Measurements from ENCODE around the gene PIP5K1B.

The PIP5K1B gene

DNA sequence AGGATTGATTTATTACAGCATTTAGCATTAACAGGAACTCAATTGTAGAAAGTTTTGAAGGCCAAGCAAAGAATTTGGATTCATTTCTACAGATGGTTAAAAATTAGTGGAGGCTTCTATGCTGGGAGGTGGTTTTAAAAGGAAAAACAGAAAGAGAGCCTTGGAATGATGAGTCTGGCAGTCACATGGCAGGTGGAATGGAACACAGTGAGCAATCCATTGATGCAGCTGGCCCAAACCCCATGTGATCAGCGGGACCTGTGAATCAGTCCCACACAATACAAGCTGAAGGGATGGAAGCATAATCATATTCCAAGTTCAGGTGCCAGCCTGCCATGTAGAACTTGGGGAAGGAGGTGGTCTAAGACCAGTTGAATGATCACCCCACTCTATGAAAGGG is 147.9 kb downstream of the PIP5K1B start:
- Histone ChIP-seq H3K4me1 (ENCODE audit: control insufficient read depth, insufficient read depth, low read length, poor library complexity, severe bottlenecking) (no peaks in the 10 kb centered on the region), H3K27ac (ENCODE audit: low read depth, low read length, severe bottlenecking) (no peak overlapping the region), H3K36me3 (ENCODE audit: control insufficient read depth, insufficient read depth, low read length) (no peaks in the 10 kb centered on the region), H3K4me3 (ENCODE audit: extremely low read depth, insufficient read depth, low read length, poor library complexity, severe bottlenecking) (no peak overlapping the region), H3K9me3 (ENCODE audit: control insufficient read depth, low read length) (no peaks in the 10 kb centered on the region)
- 83% methylated on average over 1 of the region's 1 CpG; no CpG with 5 or more reads in 1 of the 2 experiments for WGBS, 2 experiments (ENCODE audit: insufficient coverage in 2 of 2)

DNA sequence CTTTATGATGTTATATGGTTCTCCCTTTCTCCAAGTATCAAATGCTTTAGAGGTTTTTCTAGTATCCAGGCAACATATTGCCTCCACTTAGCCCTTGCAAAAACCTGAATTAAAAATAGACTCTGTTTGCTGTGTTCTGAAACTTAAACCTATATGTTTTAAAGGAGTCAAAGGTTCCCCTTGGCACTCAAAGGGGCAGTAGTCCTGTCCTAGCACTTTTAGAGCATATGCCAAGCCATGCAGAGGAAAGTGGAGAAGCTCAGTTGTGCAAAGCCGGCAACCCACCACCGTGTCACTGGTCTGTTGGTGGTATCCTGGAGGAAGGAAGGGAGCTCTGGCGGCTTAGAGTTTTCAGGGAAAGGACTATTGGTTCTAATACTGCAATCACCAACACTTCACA is 154.3 kb downstream of the PIP5K1B start:
- Histone ChIP-seq H3K4me3 (ENCODE audit: extremely low read depth, insufficient read depth, low read length, poor library complexity, severe bottlenecking) (no peak overlapping the region), H3K4me1 (ENCODE audit: control insufficient read depth, insufficient read depth, low read length, poor library complexity, severe bottlenecking) (no peaks in the 10 kb centered on the region), H3K9me3 (ENCODE audit: control insufficient read depth, low read length) (no peaks in the 10 kb centered on the region), H3K27ac (ENCODE audit: low read depth, low read length, severe bottlenecking) (no peak overlapping the region), H3K36me3 (ENCODE audit: control insufficient read depth, insufficient read depth, low read length) (no peaks in the 10 kb centered on the region)
- 60 to 83% methylated on average over 2 of the region's 3 CpGs for WGBS, 2 experiments (ENCODE audit: insufficient coverage in 2 of 2)

DNA sequence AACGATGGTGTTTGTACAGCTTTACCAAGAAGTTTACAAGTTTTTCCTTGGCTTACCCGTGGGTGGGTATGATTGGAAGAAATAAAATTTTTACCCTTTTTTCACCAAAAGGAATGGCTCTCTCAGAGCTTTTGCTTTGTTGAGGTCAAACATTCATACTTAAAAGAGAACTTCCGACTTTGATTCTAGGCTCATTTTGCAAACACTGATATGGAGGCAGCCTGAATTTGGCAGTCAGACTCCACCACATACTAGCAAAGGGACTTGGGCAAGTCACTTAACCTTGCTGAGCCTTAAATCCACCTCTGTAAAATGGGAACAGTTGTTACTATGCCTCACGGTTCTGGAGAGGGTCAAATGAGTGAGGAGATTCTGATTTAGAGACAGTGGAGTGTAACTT is 155.4 kb downstream of the PIP5K1B start:
- Histone ChIP-seq H3K9me3 (ENCODE audit: control insufficient read depth, low read length) (no peaks in the 10 kb centered on the region), H3K4me3 (ENCODE audit: extremely low read depth, insufficient read depth, low read length, poor library complexity, severe bottlenecking) (no peak overlapping the region), H3K36me3 (ENCODE audit: control insufficient read depth, insufficient read depth, low read length) (no peaks in the 10 kb centered on the region), H3K27ac (ENCODE audit: low read depth, low read length, severe bottlenecking) (no peak overlapping the region), H3K4me1 (ENCODE audit: control insufficient read depth, insufficient read depth, low read length, poor library complexity, severe bottlenecking) (no peaks in the 10 kb centered on the region)
- whole genome bisulfite sequencing, 2 experiments (ENCODE audit: insufficient coverage in 2 of 2), result 94 to 100% methylated on average over 2 of the region's 4 CpGs

- no peaks in the 10 kb centered on the region for H3K36me3 ChIP-seq (ENCODE audit: control insufficient read depth, insufficient read depth, low read length)
- WGBS, 2 experiments (ENCODE audit: insufficient coverage in 2 of 2), result 89 to 94% methylated on average over 8 to 9 of the region's 9 CpGs
Measured at GRCh38 chr9:68861436-68861835, 156.4 kb downstream of the PIP5K1B start.

GRCh38 chr9:68867066-68867465 is 162.0 kb downstream of the PIP5K1B start:
- no peaks in the 10 kb centered on the region for H3K9me3 ChIP-seq (ENCODE audit: control insufficient read depth, low read length)
- H3K4me3 ChIP-seq (ENCODE audit: extremely low read depth, insufficient read depth, low read length, poor library complexity, severe bottlenecking), result no peak overlapping the region
- H3K36me3 ChIP-seq (ENCODE audit: control insufficient read depth, insufficient read depth, low read length), result no peaks in the 10 kb centered on the region
- H3K27ac ChIP-seq (ENCODE audit: low read depth, low read length, severe bottlenecking), result no peak overlapping the region
- 96 to 97% methylated on average over 4 to 6 of the region's 6 CpGs for WGBS, 2 experiments (ENCODE audit: insufficient coverage in 2 of 2)
- peaks cover 3% of the 10 kb centered on the region for H3K4me1 ChIP-seq (ENCODE audit: control insufficient read depth, insufficient read depth, low read length, poor library complexity, severe bottlenecking)

More at GRCh38 chr9:68861436-68861835, 156.4 kb downstream of the PIP5K1B start:
- H3K4me3 ChIP-seq (ENCODE audit: extremely low read depth, insufficient read depth, low read length, poor library complexity, severe bottlenecking), result no peak overlapping the region
- H3K9me3 ChIP-seq (ENCODE audit: control insufficient read depth, low read length), result no peaks in the 10 kb centered on the region
- H3K27ac ChIP-seq (ENCODE audit: low read depth, low read length, severe bottlenecking), result no peak overlapping the region
- no peaks in the 10 kb centered on the region for H3K4me1 ChIP-seq (ENCODE audit: control insufficient read depth, insufficient read depth, low read length, poor library complexity, severe bottlenecking)

GRCh38 chr9:68869022-68869421 is 164.0 kb downstream of the PIP5K1B start:
- Histone ChIP-seq H3K4me1 (ENCODE audit: control insufficient read depth, insufficient read depth, low read length, poor library complexity, severe bottlenecking) (peaks cover 6% of the 10 kb centered on the region), H3K4me3 (ENCODE audit: extremely low read depth, insufficient read depth, low read length, poor library complexity, severe bottlenecking) (no peak overlapping the region), H3K36me3 (ENCODE audit: control insufficient read depth, insufficient read depth, low read length) (no peaks in the 10 kb centered on the region), H3K9me3 (ENCODE audit: control insufficient read depth, low read length) (no peaks in the 10 kb centered on the region), H3K27ac (ENCODE audit: low read depth, low read length, severe bottlenecking) (no peak overlapping the region)
- WGBS, 2 experiments (ENCODE audit: insufficient coverage in 2 of 2), result 40 to 82% methylated on average over 1 to 2 of the region's 3 CpGs

GRCh38 chr9:68870086-68870485 is 165.0 kb downstream of the PIP5K1B start:
- Histone ChIP-seq H3K9me3 (ENCODE audit: control insufficient read depth, low read length) (no peaks in the 10 kb centered on the region), H3K4me1 (ENCODE audit: control insufficient read depth, insufficient read depth, low read length, poor library complexity, severe bottlenecking) (peaks cover 6% of the 10 kb centered on the region), H3K36me3 (ENCODE audit: control insufficient read depth, insufficient read depth, low read length) (no peaks in the 10 kb centered on the region), H3K4me3 (ENCODE audit: extremely low read depth, insufficient read depth, low read length, poor library complexity, severe bottlenecking) (no peak overlapping the region), H3K27ac (ENCODE audit: low read depth, low read length, severe bottlenecking) (no peak overlapping the region)
- 92 to 100% methylated on average over 2 of the region's 4 CpGs for WGBS, 2 experiments (ENCODE audit: insufficient coverage in 2 of 2)

DNA sequence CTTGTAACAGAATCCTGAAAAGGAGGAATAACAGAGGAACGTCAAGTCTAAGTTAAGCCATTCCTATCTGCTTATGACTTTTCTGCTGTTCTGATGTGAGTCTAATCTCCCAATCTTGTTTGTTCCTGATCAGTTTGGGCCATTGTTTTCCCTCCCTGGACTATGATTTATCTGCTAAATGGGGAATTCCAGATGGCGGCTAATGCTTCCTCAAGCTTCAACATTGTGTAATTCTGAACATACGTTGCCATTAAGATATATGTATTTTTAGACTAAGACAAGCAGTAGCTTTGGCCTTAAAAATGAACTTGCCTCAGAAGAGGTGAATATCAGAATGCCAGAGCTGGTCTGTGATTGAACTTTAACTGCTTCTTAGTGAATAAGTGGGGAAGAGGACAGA is 166.2 kb downstream of the PIP5K1B start:
- peaks cover 6% of the 10 kb centered on the region for H3K4me1 ChIP-seq (ENCODE audit: control insufficient read depth, insufficient read depth, low read length, poor library complexity, severe bottlenecking)
- H3K36me3 ChIP-seq (ENCODE audit: control insufficient read depth, insufficient read depth, low read length), result no peaks in the 10 kb centered on the region
- 86 to 100% methylated on average over 1 of the region's 3 CpGs for WGBS, 2 experiments (ENCODE audit: insufficient coverage in 2 of 2)
- no peak overlapping the region for H3K4me3 ChIP-seq (ENCODE audit: extremely low read depth, insufficient read depth, low read length, poor library complexity, severe bottlenecking)
- H3K9me3 ChIP-seq (ENCODE audit: control insufficient read depth, low read length), result no peaks in the 10 kb centered on the region
- H3K27ac ChIP-seq (ENCODE audit: low read depth, low read length, severe bottlenecking), result no peak overlapping the region

DNA sequence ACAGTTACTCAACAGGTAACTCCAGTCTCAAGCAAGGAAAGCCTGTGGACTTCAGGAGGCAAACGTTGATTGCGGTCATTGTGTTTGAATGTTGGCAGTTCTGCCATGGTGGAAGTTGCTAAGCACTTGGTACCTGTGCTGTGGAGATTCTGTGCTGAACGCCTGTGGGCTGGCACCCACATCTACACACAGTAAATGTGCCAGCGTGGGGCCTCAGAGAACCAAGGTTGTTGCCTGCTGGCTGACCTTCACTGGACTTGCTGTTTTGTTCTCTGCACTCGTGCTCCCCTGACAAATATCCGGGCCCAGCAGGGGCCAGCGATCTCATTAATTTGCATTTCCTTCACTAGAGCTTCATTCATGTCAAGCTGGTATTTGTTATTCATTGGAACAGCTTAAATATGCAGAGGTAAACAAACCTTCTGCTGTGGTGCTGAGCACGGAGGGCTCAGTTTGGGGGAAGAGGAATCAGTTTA is 167.0 kb downstream of the PIP5K1B start:
- Histone ChIP-seq H3K36me3 (ENCODE audit: control insufficient read depth, insufficient read depth, low read length) (no peaks in the 10 kb centered on the region), H3K4me3 (ENCODE audit: extremely low read depth, insufficient read depth, low read length, poor library complexity, severe bottlenecking) (no peak overlapping the region)

GRCh38 chr9:68873179-68873578 is 168.1 kb downstream of the PIP5K1B start:
- Histone ChIP-seq H3K4me1 (ENCODE audit: control insufficient read depth, insufficient read depth, low read length, poor library complexity, severe bottlenecking) (peaks cover 6% of the 10 kb centered on the region), H3K4me3 (ENCODE audit: extremely low read depth, insufficient read depth, low read length, poor library complexity, severe bottlenecking) (no peak overlapping the region), H3K36me3 (ENCODE audit: control insufficient read depth, insufficient read depth, low read length) (no peaks in the 10 kb centered on the region), H3K27ac (ENCODE audit: low read depth, low read length, severe bottlenecking) (no peak overlapping the region), H3K9me3 (ENCODE audit: control insufficient read depth, low read length) (no peaks in the 10 kb centered on the region)
- WGBS, 2 experiments (ENCODE audit: insufficient coverage in 2 of 2), result 91 to 98% methylated on average over 4 to 5 of the region's 6 CpGs

More for the DNA sequence above, 167.0 kb downstream of the PIP5K1B start:
- Histone ChIP-seq H3K27ac (ENCODE audit: low read depth, low read length, severe bottlenecking) (no peak overlapping the region), H3K4me1 (ENCODE audit: control insufficient read depth, insufficient read depth, low read length, poor library complexity, severe bottlenecking) (peaks cover 6% of the 10 kb centered on the region), H3K9me3 (ENCODE audit: control insufficient read depth, low read length) (no peaks in the 10 kb centered on the region)
- 6 to 7% methylated on average over 2 to 6 of the region's 8 CpGs for WGBS, 2 experiments (ENCODE audit: insufficient coverage in 2 of 2)

DNA sequence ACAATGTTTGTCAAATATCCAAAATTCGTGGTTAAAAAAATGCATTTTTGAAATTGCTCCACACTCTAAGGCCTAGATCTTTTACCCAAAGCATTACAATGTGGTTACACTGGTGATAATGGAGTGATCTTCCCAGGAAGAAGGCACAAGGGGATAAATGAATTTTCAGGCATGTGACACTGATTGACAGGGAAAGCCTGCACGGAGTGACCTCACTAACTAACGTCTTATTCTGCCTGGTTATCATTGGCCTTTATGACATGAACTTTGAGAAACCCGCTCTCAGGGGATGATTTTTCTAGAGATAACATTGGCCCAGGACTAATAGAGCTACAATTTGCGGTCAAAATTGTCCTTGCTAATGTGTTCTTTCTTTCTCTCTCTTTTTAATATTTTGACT is 171.2 kb downstream of the PIP5K1B start:
- H3K4me3 ChIP-seq (ENCODE audit: extremely low read depth, insufficient read depth, low read length, poor library complexity, severe bottlenecking), result no peak overlapping the region
- no peaks in the 10 kb centered on the region for H3K36me3 ChIP-seq (ENCODE audit: control insufficient read depth, insufficient read depth, low read length)
- no peak overlapping the region for H3K27ac ChIP-seq (ENCODE audit: low read depth, low read length, severe bottlenecking)
- no peaks in the 10 kb centered on the region for H3K9me3 ChIP-seq (ENCODE audit: control insufficient read depth, low read length)
- peaks cover 6% of the 10 kb centered on the region for H3K4me1 ChIP-seq (ENCODE audit: control insufficient read depth, insufficient read depth, low read length, poor library complexity, severe bottlenecking)
- 96% methylated on average over 3 to 4 of the region's 5 CpGs for WGBS, 2 experiments (ENCODE audit: insufficient coverage in 2 of 2)
